GM12874 (cell line): ENCODE results near the gene MINDY4.

ENCODE experiments used
- TF ChIP-seq, protein P1 (sequence below): IDR thresholded peaks from 2 replicates; pipeline ENCODE4 v1.5.1; 2011; ENCODE audit warnings: low read depth, mild to moderate bottlenecking, control low read depth, low read length, moderate library complexity; ENCODE audit not compliant: insufficient read depth

MINDY4 gene

DNA sequence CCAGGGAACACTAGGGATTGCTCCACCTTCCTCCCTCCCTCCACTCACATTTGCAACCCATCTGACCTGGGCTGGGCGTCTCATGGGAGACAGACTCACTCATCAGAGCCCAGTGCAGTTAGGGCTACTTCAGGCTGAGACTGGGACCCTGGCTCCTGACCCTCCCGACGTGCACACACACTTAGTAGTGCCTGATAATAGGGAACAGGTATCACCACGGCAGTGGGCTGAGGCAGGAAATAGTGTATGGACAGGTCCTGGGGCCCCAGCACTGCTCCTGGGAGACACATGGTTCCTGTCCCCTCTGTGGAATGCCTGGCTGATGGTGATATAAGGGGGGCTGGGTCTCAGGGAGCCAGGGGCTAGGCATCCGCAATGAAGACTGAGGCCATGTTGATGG is 154.7 kb downstream of the MINDY4 start:
- TF ChIP-seq, protein P1, sequence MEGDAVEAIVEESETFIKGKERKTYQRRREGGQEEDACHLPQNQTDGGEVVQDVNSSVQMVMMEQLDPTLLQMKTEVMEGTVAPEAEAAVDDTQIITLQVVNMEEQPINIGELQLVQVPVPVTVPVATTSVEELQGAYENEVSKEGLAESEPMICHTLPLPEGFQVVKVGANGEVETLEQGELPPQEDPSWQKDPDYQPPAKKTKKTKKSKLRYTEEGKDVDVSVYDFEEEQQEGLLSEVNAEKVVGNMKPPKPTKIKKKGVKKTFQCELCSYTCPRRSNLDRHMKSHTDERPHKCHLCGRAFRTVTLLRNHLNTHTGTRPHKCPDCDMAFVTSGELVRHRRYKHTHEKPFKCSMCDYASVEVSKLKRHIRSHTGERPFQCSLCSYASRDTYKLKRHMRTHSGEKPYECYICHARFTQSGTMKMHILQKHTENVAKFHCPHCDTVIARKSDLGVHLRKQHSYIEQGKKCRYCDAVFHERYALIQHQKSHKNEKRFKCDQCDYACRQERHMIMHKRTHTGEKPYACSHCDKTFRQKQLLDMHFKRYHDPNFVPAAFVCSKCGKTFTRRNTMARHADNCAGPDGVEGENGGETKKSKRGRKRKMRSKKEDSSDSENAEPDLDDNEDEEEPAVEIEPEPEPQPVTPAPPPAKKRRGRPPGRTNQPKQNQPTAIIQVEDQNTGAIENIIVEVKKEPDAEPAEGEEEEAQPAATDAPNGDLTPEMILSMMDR, result no peak

DNA sequence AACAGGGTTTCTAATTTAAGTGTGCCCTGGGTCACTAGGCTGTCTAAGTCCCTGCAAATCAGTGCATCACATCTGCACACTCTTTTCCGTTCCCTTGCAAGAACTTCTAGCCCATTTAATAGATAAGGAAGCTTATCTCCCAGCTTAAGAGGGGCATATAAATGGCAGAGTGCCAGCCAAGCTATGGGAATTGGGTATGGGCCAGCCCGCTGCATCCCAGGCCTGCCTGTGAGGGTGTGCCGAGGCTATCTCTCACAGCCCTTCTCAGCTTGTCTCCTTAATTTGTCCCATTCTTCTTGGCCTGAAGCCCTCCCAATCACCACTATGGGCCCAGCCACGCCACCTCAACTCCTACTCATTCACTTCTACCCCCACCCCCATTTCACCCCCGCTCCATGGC is 155.1 kb downstream of the MINDY4 start:
- TF ChIP-seq, protein P1, result no peak

DNA sequence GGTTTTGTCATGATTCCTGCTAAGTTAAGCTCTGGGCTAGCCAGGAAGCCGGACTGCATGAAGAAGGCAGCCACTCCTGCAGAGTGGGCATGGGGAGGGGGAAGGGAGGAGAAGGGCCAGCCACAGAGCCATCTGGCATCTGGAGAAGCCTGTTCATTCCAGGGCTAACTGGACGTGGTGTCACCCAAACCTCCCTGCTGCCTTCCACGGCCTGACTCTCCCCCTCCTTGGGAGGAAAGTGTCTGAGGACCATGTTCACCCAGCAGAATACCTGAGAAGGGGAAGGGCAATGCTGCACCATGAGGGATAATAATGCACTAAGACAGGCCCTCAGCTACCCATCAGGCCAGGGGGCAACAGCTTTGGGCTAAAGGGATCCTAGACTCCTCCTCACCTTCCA is 155.8 kb downstream of the MINDY4 start:
- TF ChIP-seq, protein P1, result no peak

DNA sequence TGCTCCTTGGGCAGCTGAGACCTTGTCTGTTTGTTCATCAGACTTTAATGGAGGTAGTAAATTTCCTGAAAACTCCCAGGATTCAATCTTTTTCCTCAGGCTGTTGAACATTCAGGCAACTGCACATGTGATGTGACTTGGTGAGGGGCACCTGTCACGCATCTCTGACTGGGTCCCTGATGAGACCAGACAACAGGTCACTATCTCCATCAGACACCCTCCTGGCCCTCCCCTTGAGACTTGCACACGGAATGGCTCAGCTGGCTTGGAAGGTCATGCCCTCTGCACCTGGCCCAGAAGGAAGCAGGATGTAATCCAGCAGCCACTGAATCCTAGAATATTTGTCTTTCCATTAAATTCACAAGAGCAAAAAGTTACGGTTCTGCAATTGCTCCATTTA is 156.3 kb downstream of the MINDY4 start:
- TF ChIP-seq, protein P1, result no peak

DNA sequence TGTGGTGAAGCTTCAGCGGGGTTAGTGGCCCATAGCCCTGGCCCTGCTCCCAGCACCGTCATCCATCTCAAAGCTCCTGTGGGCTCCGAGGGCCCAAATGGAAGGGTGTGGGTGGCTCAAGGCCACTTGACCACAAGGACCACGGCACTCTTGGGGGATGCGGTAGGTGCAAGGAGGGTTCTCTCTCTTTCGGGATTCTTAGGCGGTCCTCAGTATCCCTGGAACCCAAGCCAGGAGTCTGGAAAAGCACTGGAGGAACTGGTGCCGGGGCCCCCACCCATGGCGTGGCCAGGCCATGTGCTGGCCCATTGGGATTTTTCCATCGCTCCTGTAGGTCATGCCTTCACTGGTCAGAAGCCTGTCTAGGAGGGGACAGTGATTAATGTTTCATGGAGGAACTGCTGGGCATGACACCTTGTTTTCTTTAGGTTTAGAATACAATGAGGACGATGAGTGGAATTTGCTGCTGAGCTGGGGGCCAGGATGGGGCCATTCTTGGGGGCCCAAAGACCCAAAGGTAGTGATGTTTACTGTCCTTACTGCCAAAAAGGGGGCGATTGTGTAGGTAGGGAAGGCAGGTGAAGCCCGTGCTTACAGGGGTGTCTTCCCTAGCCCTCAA is 157.1 kb downstream of the MINDY4 start:
- TF ChIP-seq, protein P1, result no peak

DNA sequence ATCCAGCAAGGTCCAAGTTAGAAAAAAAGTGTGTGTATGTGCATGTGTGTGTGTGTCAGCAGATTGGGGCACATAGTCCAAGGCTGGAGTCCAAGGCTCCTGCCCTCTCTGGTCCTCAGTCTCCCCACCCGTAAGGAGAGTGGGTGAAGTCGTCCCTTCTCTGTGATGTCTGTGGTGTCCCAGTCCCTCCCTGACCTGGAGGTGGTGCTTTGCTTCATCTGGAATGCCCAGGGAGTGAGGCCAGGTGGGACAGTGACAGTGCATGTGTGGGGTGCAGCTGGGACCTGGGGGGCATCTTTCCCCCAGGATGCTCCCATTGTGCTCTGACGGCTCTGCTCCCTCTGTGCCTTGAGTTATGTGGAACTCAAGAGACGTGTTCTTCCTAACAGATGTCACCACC is 158.5 kb downstream of the MINDY4 start:
- TF ChIP-seq, protein P1, result no peak

DNA sequence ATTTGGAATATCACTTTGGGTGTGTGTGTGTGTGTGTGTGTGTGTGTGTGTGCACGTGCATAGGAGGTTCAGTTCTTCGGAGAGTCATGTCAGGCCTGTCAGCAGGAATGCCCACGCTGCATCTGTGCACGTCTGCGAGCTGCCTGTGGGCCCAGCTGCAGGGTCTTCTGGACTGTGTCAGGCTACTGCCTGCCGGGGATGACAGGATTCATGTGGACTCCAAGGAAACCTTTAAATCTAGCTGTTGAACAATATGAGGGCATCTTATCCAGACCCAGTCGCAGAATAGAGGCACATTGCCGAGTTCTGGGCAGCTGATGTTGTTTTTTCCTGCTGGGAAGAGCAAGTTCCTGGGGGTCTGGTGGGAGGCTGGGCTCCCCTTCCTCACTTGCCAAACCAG is 159.4 kb downstream of the MINDY4 start:
- TF ChIP-seq, protein P1, result no peak
